HL-60 (cell line): ENCODE measurements around the gene MROH7.

Experiments used
- DNase-seq, 2 experiments: peaks; one replicate each; pipeline ENCODE4 v3.0.0-alpha.2; 2010 to 2020; ENCODE audit warnings: low read depth in 1 of 2, low spot score in 1 of 2
- H3K27ac ChIP-seq: fragments of 250-450 bp; sonication (Bioruptor Pico); replicated peaks from 2 replicates; pipeline ENCODE4 v1.5.1; 2020; ENCODE audit warnings: mild to moderate bottlenecking, moderate library complexity
- H3K27me3 ChIP-seq: fragments of 250-450 bp; sonication (Bioruptor Pico); 2 replicates; pipeline ENCODE4 v1.5.1; 2021; ENCODE audit warnings: mild to moderate bottlenecking, moderate library complexity; ENCODE audit not compliant: insufficient read depth, poor library complexity, severe bottlenecking
- H3K4me3 ChIP-seq: replicated peaks from 2 replicates; pipeline ENCODE4 v1.5.1; 2011; ENCODE audit warnings: mild to moderate bottlenecking, control low read depth, low read length; ENCODE audit not compliant: insufficient read depth
- GABPA ChIP-seq: IDR thresholded peaks from 2 replicates; pipeline ENCODE4 v1.6.1; 2012; ENCODE audit warnings: low read depth
- POLR2AphosphoS5 ChIP-seq: IDR thresholded peaks from 2 replicates; pipeline ENCODE4 v1.6.1; 2012; ENCODE audit warnings: low read depth
- SPI1 ChIP-seq: IDR thresholded peaks from 2 replicates; pipeline ENCODE4 v1.6.1; 2012; ENCODE audit warnings: low read depth, mild to moderate bottlenecking, borderline replicate concordance
- TF ChIP-seq, protein P1 (sequence below): IDR thresholded peaks from 2 replicates; pipeline ENCODE4 v1.6.1; 2012; ENCODE audit warnings: low read depth; ENCODE audit not compliant: insufficient replicate concordance
- TF ChIP-seq, protein P2 (sequence below): IDR thresholded peaks from one replicate; pipeline ENCODE4 v1.5.1; 2011; ENCODE audit warnings: low read length, control low read depth, inconsistent platforms; ENCODE audit not compliant: insufficient read depth

The MROH7 gene

DNA sequence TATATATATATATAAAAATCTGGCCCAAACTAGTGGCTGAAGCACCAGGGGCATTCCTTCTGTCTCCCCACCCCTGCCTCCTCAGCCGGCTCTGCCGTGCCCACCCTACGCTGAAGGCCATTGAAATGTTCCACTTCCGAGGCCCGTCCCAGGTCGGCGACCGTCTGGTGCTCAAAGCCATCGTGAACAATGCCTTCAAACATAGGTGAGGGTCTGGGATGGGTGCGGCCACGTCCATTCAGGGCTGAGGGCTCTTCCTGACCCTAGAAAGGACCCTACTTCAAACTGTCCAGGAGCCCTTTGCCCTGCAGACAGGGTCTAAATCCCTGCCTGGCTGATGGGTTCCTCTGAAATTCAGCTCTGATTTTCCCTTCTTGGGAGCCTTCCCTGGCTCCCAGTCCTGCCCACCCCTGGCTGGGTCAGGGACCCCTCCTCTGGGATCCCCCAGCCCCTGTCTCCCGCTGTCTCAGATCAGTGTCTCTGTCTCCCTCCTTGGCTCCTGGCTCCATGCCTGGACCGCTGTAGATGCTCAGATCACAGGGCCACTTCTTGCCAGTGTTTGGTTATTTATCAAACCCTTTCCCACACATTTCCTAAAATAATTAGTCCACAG is 42.3 kb upstream of the MROH7 start:
- Histone ChIP-seq H3K27ac (no peak overlapping the region), H3K4me3 (no peak overlapping the region), H3K27me3 (no peaks in the 10 kb centered on the region)
- no peak for DNase-seq
- TF ChIP-seq POLR2AphosphoS5 (no peak), SPI1 (no peak), GABPA (no peak)
- TF ChIP-seq, protein P1, sequence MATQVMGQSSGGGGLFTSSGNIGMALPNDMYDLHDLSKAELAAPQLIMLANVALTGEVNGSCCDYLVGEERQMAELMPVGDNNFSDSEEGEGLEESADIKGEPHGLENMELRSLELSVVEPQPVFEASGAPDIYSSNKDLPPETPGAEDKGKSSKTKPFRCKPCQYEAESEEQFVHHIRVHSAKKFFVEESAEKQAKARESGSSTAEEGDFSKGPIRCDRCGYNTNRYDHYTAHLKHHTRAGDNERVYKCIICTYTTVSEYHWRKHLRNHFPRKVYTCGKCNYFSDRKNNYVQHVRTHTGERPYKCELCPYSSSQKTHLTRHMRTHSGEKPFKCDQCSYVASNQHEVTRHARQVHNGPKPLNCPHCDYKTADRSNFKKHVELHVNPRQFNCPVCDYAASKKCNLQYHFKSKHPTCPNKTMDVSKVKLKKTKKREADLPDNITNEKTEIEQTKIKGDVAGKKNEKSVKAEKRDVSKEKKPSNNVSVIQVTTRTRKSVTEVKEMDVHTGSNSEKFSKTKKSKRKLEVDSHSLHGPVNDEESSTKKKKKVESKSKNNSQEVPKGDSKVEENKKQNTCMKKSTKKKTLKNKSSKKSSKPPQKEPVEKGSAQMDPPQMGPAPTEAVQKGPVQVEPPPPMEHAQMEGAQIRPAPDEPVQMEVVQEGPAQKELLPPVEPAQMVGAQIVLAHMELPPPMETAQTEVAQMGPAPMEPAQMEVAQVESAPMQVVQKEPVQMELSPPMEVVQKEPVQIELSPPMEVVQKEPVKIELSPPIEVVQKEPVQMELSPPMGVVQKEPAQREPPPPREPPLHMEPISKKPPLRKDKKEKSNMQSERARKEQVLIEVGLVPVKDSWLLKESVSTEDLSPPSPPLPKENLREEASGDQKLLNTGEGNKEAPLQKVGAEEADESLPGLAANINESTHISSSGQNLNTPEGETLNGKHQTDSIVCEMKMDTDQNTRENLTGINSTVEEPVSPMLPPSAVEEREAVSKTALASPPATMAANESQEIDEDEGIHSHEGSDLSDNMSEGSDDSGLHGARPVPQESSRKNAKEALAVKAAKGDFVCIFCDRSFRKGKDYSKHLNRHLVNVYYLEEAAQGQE, result no peak
- TF ChIP-seq, protein P2, sequence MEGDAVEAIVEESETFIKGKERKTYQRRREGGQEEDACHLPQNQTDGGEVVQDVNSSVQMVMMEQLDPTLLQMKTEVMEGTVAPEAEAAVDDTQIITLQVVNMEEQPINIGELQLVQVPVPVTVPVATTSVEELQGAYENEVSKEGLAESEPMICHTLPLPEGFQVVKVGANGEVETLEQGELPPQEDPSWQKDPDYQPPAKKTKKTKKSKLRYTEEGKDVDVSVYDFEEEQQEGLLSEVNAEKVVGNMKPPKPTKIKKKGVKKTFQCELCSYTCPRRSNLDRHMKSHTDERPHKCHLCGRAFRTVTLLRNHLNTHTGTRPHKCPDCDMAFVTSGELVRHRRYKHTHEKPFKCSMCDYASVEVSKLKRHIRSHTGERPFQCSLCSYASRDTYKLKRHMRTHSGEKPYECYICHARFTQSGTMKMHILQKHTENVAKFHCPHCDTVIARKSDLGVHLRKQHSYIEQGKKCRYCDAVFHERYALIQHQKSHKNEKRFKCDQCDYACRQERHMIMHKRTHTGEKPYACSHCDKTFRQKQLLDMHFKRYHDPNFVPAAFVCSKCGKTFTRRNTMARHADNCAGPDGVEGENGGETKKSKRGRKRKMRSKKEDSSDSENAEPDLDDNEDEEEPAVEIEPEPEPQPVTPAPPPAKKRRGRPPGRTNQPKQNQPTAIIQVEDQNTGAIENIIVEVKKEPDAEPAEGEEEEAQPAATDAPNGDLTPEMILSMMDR, result no peak

DNA sequence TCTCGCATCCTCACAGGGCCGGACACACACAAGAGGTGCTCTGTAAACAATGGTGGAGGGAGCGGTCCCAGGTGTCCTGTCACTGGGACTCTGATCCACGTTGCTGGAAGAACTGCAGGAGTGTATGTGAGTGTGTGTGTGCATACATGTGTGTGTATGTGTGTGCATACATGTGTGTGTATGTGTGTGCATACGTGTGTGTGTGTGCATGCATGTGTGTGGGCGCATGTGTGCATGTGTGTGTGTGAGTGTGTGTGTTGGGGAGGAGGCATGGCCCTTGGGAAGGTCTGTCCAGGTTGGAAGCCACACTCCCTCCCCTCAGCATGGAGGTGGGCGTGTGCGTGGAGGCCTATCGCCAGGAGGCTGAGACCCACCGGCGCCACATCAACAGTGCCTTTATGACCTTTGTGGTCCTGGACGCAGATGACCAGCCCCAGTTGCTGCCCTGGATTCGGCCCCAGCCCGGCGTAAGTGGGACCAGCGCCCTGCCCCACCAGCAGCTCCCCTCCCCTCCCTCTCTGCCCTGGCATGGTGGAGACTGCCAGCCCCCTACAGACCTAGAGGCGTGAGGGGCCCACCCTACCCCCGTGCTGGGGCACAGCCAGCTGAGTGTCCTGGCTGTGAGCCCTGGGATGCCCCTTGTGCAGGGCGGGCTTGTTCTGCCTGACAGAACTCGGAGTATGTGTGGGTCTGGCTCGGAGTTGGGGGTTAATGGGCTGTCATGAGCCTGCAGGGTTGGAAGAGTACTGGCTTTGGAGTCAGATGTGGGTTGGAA is 40.5 kb upstream of the MROH7 start:
- no peaks in the 10 kb centered on the region for H3K27me3 ChIP-seq
- no peak for DNase-seq
- no peak overlapping the region for H3K27ac ChIP-seq
- H3K4me3 ChIP-seq, result no peak overlapping the region
- TF ChIP-seq, protein P1, result no peak
- TF ChIP-seq, protein P2, result no peak
- TF ChIP-seq POLR2AphosphoS5, result no peak
- TF ChIP-seq SPI1, result no peak
- TF ChIP-seq GABPA, result no peak

DNA sequence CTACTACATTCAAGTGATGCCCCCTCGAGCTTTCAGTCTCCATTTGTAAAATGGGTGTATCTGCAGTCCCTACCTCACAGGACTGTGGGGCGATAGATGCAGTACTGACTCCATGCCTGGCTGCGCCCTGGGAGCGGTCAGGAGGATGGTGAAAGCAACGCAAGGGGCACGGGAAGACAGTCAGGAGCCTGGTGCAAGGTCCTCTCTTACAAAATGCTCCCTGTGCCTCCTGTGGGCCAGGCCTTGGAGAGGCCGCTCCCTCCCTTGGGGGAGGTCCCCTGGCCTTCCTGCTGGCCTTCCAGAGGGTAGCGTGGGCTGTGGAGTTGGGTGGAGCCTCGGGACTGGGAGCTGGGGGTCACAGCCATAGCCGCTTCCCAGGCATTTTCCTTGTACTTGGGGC is 39.9 kb upstream of the MROH7 start:
- Histone ChIP-seq H3K4me3 (no peak overlapping the region), H3K27me3 (no peaks in the 10 kb centered on the region), H3K27ac (no peak overlapping the region)
- no peak for DNase-seq
- TF ChIP-seq GABPA, result no peak

DNA sequence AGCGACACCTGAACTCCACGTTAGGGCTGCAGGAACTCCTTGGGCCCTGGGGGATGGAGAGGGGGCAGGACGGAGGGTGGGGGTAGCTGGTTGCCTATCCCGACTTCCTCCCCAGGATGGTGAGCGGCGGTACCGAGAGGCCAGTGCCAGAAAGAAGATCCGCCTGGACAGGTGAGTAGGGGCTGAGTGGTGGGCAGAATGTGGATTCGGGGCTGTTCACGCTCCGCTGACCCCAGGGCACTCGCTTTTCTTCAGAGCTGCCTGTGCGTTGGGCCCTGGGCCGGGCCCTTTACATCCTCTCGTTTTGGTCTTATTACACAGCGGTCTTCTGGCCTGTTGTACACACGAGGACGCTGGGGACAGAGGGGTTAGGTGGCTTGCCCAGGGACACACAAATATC is 39.0 kb upstream of the MROH7 start:
- no peaks in the 10 kb centered on the region for H3K27me3 ChIP-seq
- TF ChIP-seq SPI1, result no peak
- no peak for DNase-seq

More for the DNA sequence above, 39.0 kb upstream of the MROH7 start:
- Histone ChIP-seq H3K27ac (no peak overlapping the region), H3K4me3 (no peak overlapping the region)
